ENCODE measurements around the gene MAK. TPM values are rescaled to one million over a fixed set of nuclear protein-coding genes. Genes with fewer than 3 reads are reported as not detected.
"Not testable (repeated sequence)": the region's sequence is repeated elsewhere in the genome, so short reads cannot be mapped to it uniquely, and the experiment has no call there.

Gene MAK
- total RNA-seq, 4 donors from 2014 or later: not detected

DNA sequence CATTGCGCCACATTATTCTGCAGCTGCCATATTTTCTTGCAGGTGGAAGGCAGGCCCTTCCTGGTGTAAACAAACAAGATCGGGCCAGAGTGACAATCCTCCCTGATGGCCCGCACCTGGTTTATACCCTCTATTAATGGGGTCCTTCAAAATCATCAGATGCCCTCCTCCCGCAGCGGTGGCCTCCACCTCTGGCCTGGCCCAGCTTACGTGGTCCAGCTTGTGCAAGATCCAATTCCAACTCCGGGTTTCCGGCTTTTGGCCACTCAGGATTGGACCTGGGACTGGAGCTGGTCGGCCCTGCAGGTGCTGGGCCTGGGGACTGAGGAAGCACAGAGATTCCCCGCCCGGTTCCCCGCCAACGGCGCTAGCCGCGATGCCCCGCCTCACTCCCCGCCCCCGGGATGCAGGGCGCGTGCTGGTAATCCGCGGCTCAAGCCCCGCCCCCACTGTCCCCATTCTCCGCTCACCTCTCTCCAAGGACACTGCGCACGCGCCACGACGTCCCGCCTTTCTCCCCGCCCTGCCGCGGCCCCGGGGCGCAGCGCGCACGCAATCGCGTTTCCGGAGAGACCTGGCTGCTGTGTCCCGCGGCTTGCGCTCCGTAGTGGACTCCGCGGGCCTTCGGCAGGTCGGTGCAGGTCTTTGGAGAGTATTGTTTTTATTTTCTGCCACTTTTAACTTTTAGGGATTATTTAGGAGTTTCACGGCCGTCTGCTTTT lies 90.9 kb downstream of the MAK start, which contains the start of gene TMEM14B:
TSS of gene TMEM14B (plus strand) at position 555 of the 722 bp plus-strand sequence. CDS start 1,441 bp downstream, outside the sequence.
- DNase-seq (ENCODE audit: low spot score in 2 of 2): peak; percentile 99 to 100
- intact Hi-C loops (cut with DNase I; ENCODE audit: low total_unique reads): no loop called here
- WGBS, 2 donors: 1% methylated on average over 40 to 45 of the region's 52 CpGs
- TF ChIP-seq, protein P1, sequence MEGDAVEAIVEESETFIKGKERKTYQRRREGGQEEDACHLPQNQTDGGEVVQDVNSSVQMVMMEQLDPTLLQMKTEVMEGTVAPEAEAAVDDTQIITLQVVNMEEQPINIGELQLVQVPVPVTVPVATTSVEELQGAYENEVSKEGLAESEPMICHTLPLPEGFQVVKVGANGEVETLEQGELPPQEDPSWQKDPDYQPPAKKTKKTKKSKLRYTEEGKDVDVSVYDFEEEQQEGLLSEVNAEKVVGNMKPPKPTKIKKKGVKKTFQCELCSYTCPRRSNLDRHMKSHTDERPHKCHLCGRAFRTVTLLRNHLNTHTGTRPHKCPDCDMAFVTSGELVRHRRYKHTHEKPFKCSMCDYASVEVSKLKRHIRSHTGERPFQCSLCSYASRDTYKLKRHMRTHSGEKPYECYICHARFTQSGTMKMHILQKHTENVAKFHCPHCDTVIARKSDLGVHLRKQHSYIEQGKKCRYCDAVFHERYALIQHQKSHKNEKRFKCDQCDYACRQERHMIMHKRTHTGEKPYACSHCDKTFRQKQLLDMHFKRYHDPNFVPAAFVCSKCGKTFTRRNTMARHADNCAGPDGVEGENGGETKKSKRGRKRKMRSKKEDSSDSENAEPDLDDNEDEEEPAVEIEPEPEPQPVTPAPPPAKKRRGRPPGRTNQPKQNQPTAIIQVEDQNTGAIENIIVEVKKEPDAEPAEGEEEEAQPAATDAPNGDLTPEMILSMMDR (IDR thresholded peaks at IDR 0.05): no peak
- no peak for TF ChIP-seq POLR2A (IDR thresholded peaks at IDR 0.05)
- peak within 1 kb of the TSS; percentile 80 for H3K4me3 ChIP-seq (ENCODE audit: low read depth, poor library complexity, severe bottlenecking)

DNA sequence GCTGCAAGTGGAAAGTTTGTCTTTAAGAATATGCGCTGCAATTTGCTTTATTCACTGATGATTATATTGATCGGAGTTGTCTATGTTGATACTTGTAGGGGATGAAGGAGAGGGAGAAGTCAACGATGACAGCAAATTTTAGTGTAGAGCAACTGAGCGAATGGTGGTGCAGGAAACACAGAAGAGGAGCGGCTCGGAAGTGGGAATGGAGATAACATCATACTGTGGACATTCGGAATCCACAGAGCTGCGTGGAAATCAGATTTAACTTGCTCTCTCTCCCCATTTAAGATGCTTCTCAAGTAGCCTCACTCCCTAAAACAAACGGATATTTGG lies 91.5 kb downstream of the MAK start:
- DNase-seq (ENCODE audit: low spot score in 2 of 2): no peak
- TF ChIP-seq, protein P1 (IDR thresholded peaks at IDR 0.05): no peak
- TF ChIP-seq POLR2A (IDR thresholded peaks at IDR 0.05): no peak

DNA sequence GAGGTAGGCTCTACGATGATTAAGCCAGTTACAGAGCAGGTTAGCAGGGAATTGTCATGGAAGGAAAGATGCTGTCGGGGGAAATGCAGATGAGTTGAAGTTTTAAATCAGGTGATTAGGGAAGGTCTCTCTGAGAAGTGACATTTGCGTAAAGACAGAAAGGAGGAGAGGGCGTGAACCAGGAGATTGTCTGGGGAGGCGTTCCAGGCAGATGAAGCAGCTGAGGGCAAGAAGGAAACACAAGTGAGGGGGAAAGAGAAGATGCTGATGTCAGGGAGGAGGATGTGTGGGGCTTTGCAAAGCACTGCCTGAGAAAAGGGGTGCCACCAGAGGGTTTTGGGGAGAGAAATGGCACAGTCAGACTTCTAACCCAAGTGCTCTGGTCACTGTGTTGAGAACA lies 93.2 kb downstream of the MAK start:
- no peak for TF ChIP-seq POLR2A (IDR thresholded peaks at IDR 0.05)
- TF ChIP-seq, protein P1 (IDR thresholded peaks at IDR 0.05): no peak
- WGBS, 2 donors: 84 to 88% methylated on average over 5 of the region's 5 CpGs
- intact Hi-C loops (cut with DNase I; ENCODE audit: low total_unique reads): no loop called here
- no peak overlapping the region for H3K4me3 ChIP-seq (ENCODE audit: low read depth, poor library complexity, severe bottlenecking)
- DNase-seq (ENCODE audit: low spot score in 2 of 2): peak in 1 of 2 donors; percentile 23

More for the DNA sequence above, 91.5 kb downstream of the MAK start:
- peak overlapping the region; percentile 25 for H3K4me3 ChIP-seq (ENCODE audit: low read depth, poor library complexity, severe bottlenecking)
- 38 to 42% methylated on average over 9 of the region's 9 CpGs for WGBS, 2 donors
- intact Hi-C loops (cut with DNase I; ENCODE audit: low total_unique reads): no loop called here

DNA sequence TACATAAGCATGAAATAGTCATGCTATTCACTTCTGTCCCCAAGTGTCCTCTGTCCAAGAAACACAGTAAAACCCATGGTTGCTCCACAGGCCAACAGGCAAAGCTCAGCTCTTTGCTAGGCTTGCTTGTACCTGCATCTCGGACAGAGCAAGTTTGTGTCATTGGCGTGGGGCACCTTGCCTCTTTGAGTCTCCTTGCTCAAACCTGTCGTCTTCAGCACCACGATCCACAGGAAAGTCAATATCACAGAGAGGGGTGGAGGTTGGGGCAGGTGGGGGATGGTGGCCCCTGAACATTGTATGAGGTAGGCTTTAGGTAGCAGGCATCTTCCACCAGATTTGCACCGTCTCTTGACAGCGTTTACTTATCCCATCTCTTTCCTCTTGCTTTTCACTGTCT lies 94.8 kb downstream of the MAK start:
- intact Hi-C loops (cut with DNase I; ENCODE audit: low total_unique reads): no loop called here
- no peak for DNase-seq (ENCODE audit: low spot score in 2 of 2)
- H3K4me3 ChIP-seq (ENCODE audit: low read depth, poor library complexity, severe bottlenecking): no peak overlapping the region
- TF ChIP-seq POLR2A (IDR thresholded peaks at IDR 0.05): no peak
- TF ChIP-seq, protein P1 (IDR thresholded peaks at IDR 0.05): no peak
- 81 to 87% methylated on average over 6 of the region's 6 CpGs for WGBS, 2 donors

DNA sequence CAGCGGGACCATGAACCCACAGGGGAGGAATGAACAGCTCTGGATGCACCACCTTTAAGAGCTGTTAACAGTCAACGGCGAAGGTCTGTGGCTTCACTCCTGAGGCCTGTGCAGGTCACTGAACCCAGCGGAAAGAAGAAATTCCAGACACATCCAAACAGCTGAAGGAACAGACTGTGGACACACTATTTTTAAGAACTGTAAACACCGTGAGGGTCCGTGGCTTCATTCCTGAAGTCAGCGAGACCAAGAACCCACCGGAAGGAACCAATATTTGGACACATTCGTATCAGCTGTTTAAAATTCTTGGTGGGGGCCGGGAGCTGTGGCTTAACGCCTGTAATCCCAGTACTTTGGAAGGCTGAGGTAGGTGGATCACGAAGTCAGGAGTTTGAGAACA lies 96.1 kb downstream of the MAK start:
- no peak for DNase-seq (ENCODE audit: low spot score in 2 of 2)
- intact Hi-C loops (cut with DNase I; ENCODE audit: low total_unique reads): no loop called here
- 96 to 99% methylated on average over 12 of the region's 12 CpGs for WGBS, 2 donors
- no peak overlapping the region for H3K4me3 ChIP-seq (ENCODE audit: low read depth, poor library complexity, severe bottlenecking)
- no peak for TF ChIP-seq POLR2A (IDR thresholded peaks at IDR 0.05)
- TF ChIP-seq, protein P1 (IDR thresholded peaks at IDR 0.05): no peak

DNA sequence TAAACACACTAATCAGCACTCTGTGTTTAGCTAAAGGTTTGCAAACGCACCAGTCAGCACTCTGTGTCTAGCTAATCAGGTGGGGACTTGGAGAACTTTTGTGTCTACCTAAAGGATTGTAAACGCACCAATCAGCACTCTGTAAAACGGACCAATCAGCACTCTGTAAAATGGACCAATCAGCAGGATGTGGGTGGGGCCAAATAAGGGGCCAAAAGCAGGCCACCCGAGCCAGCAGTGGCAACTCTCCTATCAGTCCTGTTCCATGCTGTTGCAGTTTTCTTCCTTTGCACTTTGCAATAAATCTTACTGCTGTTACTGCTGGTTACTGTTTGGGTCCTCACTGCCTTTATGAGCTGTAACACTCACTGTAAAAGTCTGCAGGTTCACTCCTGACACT lies 96.7 kb downstream of the MAK start:
- WGBS, 2 donors: 81 to 91% methylated on average over 4 of the region's 4 CpGs
- intact Hi-C loops (cut with DNase I; ENCODE audit: low total_unique reads); H3K4me3 ChIP-seq (ENCODE audit: low read depth, poor library complexity, severe bottlenecking): not testable (repeated sequence)
- peak in 1 of 2 donors; percentile 12 for DNase-seq (ENCODE audit: low spot score in 2 of 2)

Data from lower leg skin (tissue), 4 donors.